PC-9 (cell line): ENCODE results near the gene GRN. TPM values are rescaled to one million over a fixed set of nuclear protein-coding genes. Genes with fewer than 3 reads are reported as not detected.

Experiments used
- BruUV-seq: library from RNA; stranded (reverse); fragments of 400-500 nt; replicated peaks from 2 replicates; lab custom pipeline; 2021; lab: Mats Ljungman, UMichigan
- CTCF ChIA-PET: fragments of 300-600 bp; sonication (Branson Sonifier 250); formaldehyde crosslinking; loops from one replicate; lab custom pipeline; 2022; ENCODE audit warnings: antibody characterized with exemption; lab: Charles Lee
- POLR2A ChIA-PET: fragments of 300-600 bp; sonication (Branson Sonifier 250); formaldehyde crosslinking; loops from one replicate; lab custom pipeline; 2022; ENCODE audit warnings: antibody characterized with exemption; ENCODE audit not compliant: unreplicated experiment; lab: Charles Lee
- DNase-seq, 2 experiments: peaks; one replicate each; pipeline versions ENCODE4 v3.0.0 to v3.0.0-alpha.2; 2015 to 2022; ENCODE audit warnings: mixed read lengths in 1 of 2
- H2AFZ ChIP-seq: fragments of 200-600 bp; sonication (generic); 2 replicates; pipeline ENCODE4 v1.8.1; 2017; ENCODE audit warnings: antibody characterized with exemption
- H3F3A ChIP-seq: fragments of 200-600 bp; sonication (generic); 2 replicates; pipeline ENCODE4 v1.8.1; 2017; ENCODE audit warnings: antibody characterized with exemption, mild to moderate bottlenecking, low read depth; ENCODE audit not compliant: insufficient read depth
- H3K27ac ChIP-seq: fragments of 200-600 bp; sonication (generic); 2 replicates; pipeline ENCODE4 v1.6.1; 2016; ENCODE audit warnings: mixed run types
- H3K27me3 ChIP-seq: fragments of 200-600 bp; sonication (generic); 2 replicates; pipeline ENCODE4 v1.6.1; 2016; ENCODE audit warnings: low read depth, mixed run types; ENCODE audit not compliant: insufficient read depth
- H3K36me3 ChIP-seq: fragments of 200-600 bp; sonication (generic); 2 replicates; pipeline ENCODE4 v1.6.1; 2016; ENCODE audit warnings: low read depth, mixed run types
- H3K4me1 ChIP-seq: fragments of 200-600 bp; sonication (generic); replicated peaks from 2 replicates; pipeline ENCODE4 v1.6.1; 2016; ENCODE audit warnings: mixed run types; ENCODE audit not compliant: insufficient read depth
- H3K4me2 ChIP-seq: fragments of 200-600 bp; sonication (generic); 2 replicates; pipeline ENCODE4 v1.6.1; 2017; ENCODE audit warnings: mixed run types
- H3K4me3 ChIP-seq: fragments of 200-600 bp; sonication (generic); 2 replicates; pipeline ENCODE4 v1.6.1; 2016; ENCODE audit warnings: mixed run types
- H3K79me2 ChIP-seq: fragments of 200-600 bp; sonication (generic); 2 replicates; pipeline ENCODE4 v1.6.1; 2017; ENCODE audit warnings: low read depth, mixed run types
- H3K9me2 ChIP-seq: fragments of 200-600 bp; sonication (generic); 2 replicates; pipeline ENCODE4 v1.8.1; 2017; ENCODE audit warnings: mild to moderate bottlenecking; ENCODE audit not compliant: insufficient read depth
- H3K9me3 ChIP-seq: fragments of 200-600 bp; sonication (generic); 2 replicates; pipeline ENCODE4 v1.8.1; 2016; ENCODE audit warnings: low read depth; ENCODE audit not compliant: insufficient read depth
- H4K20me1 ChIP-seq: fragments of 200-600 bp; sonication (generic); 2 replicates; pipeline ENCODE4 v1.8.1; 2017; ENCODE audit not compliant: insufficient read depth
- CTCF ChIP-seq: fragments of 200-600 bp; sonication (generic); conservative IDR thresholded peaks from 2 replicates; pipeline ENCODE4 v1.6.1; 2017; ENCODE audit warnings: mixed run types, antibody characterized with exemption, mild to moderate bottlenecking, moderate library complexity
- EZH2 ChIP-seq: fragments of 200-600 bp; sonication (generic); IDR thresholded peaks from 2 replicates; pipeline ENCODE4 v1.8.0; 2017; ENCODE audit warnings: antibody characterized with exemption, low read depth
- intact Hi-C: fragments of 100-400 bp; cut with micrococcal nuclease; formaldehyde crosslinking; loops from one replicate; pipeline ENCODE4 v1.10.0; 2022; ENCODE audit not compliant: unreplicated experiment
- total RNA-seq: library from RNA; stranded (reverse); gene quantifications from 2 replicates; pipeline ENCODE4 v1.2.3, GENCODE V29; 2021

The GRN gene
- total RNA-seq, 1 experiment from 2014 or later: 226 TPM

GRCh38 chr17:44383363-44383762 lies 38.3 kb downstream of the GRN start:
- Histone ChIP-seq H3K4me1 (no peaks in the 10 kb centered on the region), H3K36me3 (no peaks in the 10 kb centered on the region), H3F3A (peaks cover 4% of the 10 kb centered on the region), H3K4me3 (no peak overlapping the region), H4K20me1 (no peaks in the 10 kb centered on the region), H3K4me2 (no peak overlapping the region), H2AFZ (no peak overlapping the region), H3K27me3 (no peaks in the 10 kb centered on the region), H3K27ac (no peak overlapping the region), H3K9me3 (no peaks in the 10 kb centered on the region), H3K9me2 (no peaks in the 10 kb centered on the region), H3K79me2 (no peaks in the 10 kb centered on the region)
- TF ChIP-seq CTCF: no peak
- no peak for TF ChIP-seq EZH2
- ChIA-PET POLR2A (no interaction called here), CTCF (no interaction called here)
- no peak for DNase-seq
- BruUV-seq: no TSS peak
- intact Hi-C loops: no loop called here

GRCh38 chr17:44383861-44384260 lies 38.8 kb downstream of the GRN start:
- TF ChIP-seq CTCF (no peak), EZH2 (no peak)
- POLR2A ChIA-PET: no interaction called here
- H3K79me2 ChIP-seq: no peaks in the 10 kb centered on the region
- no peak overlapping the region for H3K4me3 ChIP-seq
- H3K9me2 ChIP-seq: no peaks in the 10 kb centered on the region
- H3F3A ChIP-seq: peaks cover 4% of the 10 kb centered on the region
- no TSS peak for BruUV-seq
- intact Hi-C loops: no loop called here
- no peak overlapping the region for H3K4me2 ChIP-seq
- DNase-seq: no peak
- CTCF ChIA-PET: no interaction called here
- no peak overlapping the region for H3K27ac ChIP-seq
- no peaks in the 10 kb centered on the region for H3K4me1 ChIP-seq
- no peak overlapping the region for H2AFZ ChIP-seq
- H3K36me3 ChIP-seq: no peaks in the 10 kb centered on the region
- no peaks in the 10 kb centered on the region for H3K9me3 ChIP-seq
- no peaks in the 10 kb centered on the region for H3K27me3 ChIP-seq
- no peaks in the 10 kb centered on the region for H4K20me1 ChIP-seq

- Histone ChIP-seq H3F3A (peaks cover 4% of the 10 kb centered on the region), H4K20me1 (no peaks in the 10 kb centered on the region), H3K4me3 (no peak overlapping the region), H3K36me3 (no peaks in the 10 kb centered on the region), H3K9me3 (no peaks in the 10 kb centered on the region), H3K79me2 (no peaks in the 10 kb centered on the region), H3K27me3 (no peaks in the 10 kb centered on the region), H3K27ac (no peak overlapping the region), H3K4me1 (no peaks in the 10 kb centered on the region), H3K9me2 (no peaks in the 10 kb centered on the region), H2AFZ (no peak overlapping the region), H3K4me2 (no peak overlapping the region)
- no peak for DNase-seq
- no peak for TF ChIP-seq EZH2
- no peak for TF ChIP-seq CTCF
- ChIA-PET CTCF (no interaction called here), POLR2A (interaction anchor here (0.8 kb wide), 1 partner anchor 425 kb away, joined by 22 read pairs; no protein-coding TSS in a partner anchor)
- no TSS peak for BruUV-seq
- intact Hi-C loops: no loop called here
Measured at GRCh38 chr17:44384281-44384822, 39.2 kb downstream of the GRN start.
